Small intestine (tissue), 7 donors: Measurements from ENCODE around the gene NEU1. TPM values are rescaled to one million over a fixed set of nuclear protein-coding genes. Genes with fewer than 3 reads are reported as not detected.
"Not testable (repeated sequence)": the region's sequence is repeated elsewhere in the genome, so short reads cannot be mapped to it uniquely, and the experiment has no call there.

ENCODE experiments used
- DNase-seq, 2 donors: peaks; one replicate each; pipeline versions ENCODE4 v3.0.0 to v3.0.0-alpha.2; 2013
- FAIRE-seq: peaks from 2 replicates; lab custom pipeline; 2012; peaks lifted over from hg19 to GRCh38; lab: Jason Lieb, UNC
- H3K27ac ChIP-seq, 3 donors: one replicate each; pipeline ENCODE4 v1.5.1; 2013; ENCODE audit warnings: low read length in 2 of 3, mild to moderate bottlenecking in 2 of 3, control low read depth in 1 of 3, inconsistent platforms in 1 of 3, low read depth in 1 of 3, moderate library complexity in 1 of 3
- H3K27me3 ChIP-seq, 3 donors: one replicate each; pipeline ENCODE4 v1.6.1; 2013; ENCODE audit warnings: low read length in 3 of 3, inconsistent platforms in 1 of 3; ENCODE audit not compliant: control insufficient read depth in 3 of 3, insufficient read depth in 3 of 3
- H3K36me3 ChIP-seq, 3 donors: one replicate each; pipeline ENCODE4 v1.6.1; 2013; ENCODE audit warnings: low read length in 3 of 3, inconsistent platforms in 1 of 3, low read depth in 1 of 3, mild to moderate bottlenecking in 1 of 3, moderate library complexity in 1 of 3; ENCODE audit not compliant: control insufficient read depth in 3 of 3, insufficient read depth in 2 of 3
- H3K4me1 ChIP-seq, 3 donors: one replicate each; pipeline ENCODE4 v1.6.1; 2013; ENCODE audit warnings: low read length in 2 of 3, inconsistent platforms in 1 of 3, low read depth in 1 of 3, mild to moderate bottlenecking in 1 of 3, moderate library complexity in 1 of 3; ENCODE audit not compliant: control insufficient read depth in 3 of 3, insufficient read depth in 2 of 3
- H3K4me3 ChIP-seq, 3 donors: one replicate each; pipeline ENCODE4 v1.5.1; 2013; ENCODE audit warnings: low read length in 3 of 3, control low read depth in 1 of 3, inconsistent platforms in 1 of 3, low read depth in 1 of 3, mild to moderate bottlenecking in 1 of 3, moderate library complexity in 1 of 3
- H3K9me3 ChIP-seq, 2 donors: one replicate each; pipeline ENCODE4 v1.6.1; 2013; ENCODE audit warnings: low read depth in 1 of 2, low read length in 1 of 2; ENCODE audit not compliant: control insufficient read depth in 2 of 2, insufficient read depth in 1 of 2
- WGBS, 3 donors: extraction: QIAGEN DNeasy Blood & Tissue Kit; methylation state at CpG; one replicate each; pipeline ENCODE4 v1.1.7; 2013; 5-methylcytosine and 5-hydroxymethylcytosine counted together
- polyA plus RNA-seq, 4 donors: library from polyadenylated mRNA; stranded (reverse) in 3 of 4; unstranded in 1 of 4; fragments of 200-250 nt in 3 of 4; fragments of 120-200 nt in 1 of 4; gene quantifications; one replicate each; pipeline versions ENCODE4 v1.2.1 to v1.2.3, GENCODE V29; 2013
- donor health status: healthy with polysubstance abuse.
- donor health status: control.
- donor health status: control.
- donor health status: Bipolar disorder and iron deficiency.
- donor health status: healthy.

Gene NEU1
- polyA plus RNA-seq, 4 donors, result 24.8 to 466 (median 37.4) TPM

- no peaks in the 10 kb centered on the region for H3K9me3 ChIP-seq
- peaks cover 2 to 19% (median 3%) of the 10 kb centered on the region in 3 donors for H3K4me1 ChIP-seq
- DNase-seq (no peak), FAIRE-seq (no peak)
- 87 to 95% (median 92%) methylated on average over 7 of the region's 7 CpGs for WGBS, 3 donors
- peak overlapping the region; percentile 80 to 100 (median 84) for H3K27ac ChIP-seq
- no peaks in the 10 kb centered on the region for H3K27me3 ChIP-seq
- no peak overlapping the region for H3K4me3 ChIP-seq
- H3K36me3 ChIP-seq, result peaks cover 0 to 5% (median 0%) of the 10 kb centered on the region in 3 donors
Observed at GRCh38 chr6:31813465-31813849, 49.2 kb downstream of the NEU1 start.

GRCh38 chr6:31811645-31812044 is 51.0 kb downstream of the NEU1 start:
- H3K9me3 ChIP-seq, result no peaks in the 10 kb centered on the region
- H3K27me3 ChIP-seq, result no peaks in the 10 kb centered on the region
- H3K4me3 ChIP-seq, result no peak overlapping the region
- peaks cover 0 to 5% (median 0%) of the 10 kb centered on the region in 3 donors for H3K36me3 ChIP-seq
- peaks cover 2 to 14% (median 3%) of the 10 kb centered on the region in 3 donors for H3K4me1 ChIP-seq
- no peak for FAIRE-seq
- 89 to 94% (median 90%) methylated on average over 12 of the region's 12 CpGs for WGBS, 3 donors
- H3K27ac ChIP-seq, result no peak overlapping the region
- DNase-seq, result no peak

GRCh38 chr6:31808599-31808998 is 54.0 kb downstream of the NEU1 start:
- not testable (repeated sequence) for DNase-seq, FAIRE-seq, H3K27me3 ChIP-seq, H3K4me3 ChIP-seq, H3K27ac ChIP-seq, H3K9me3 ChIP-seq
- peaks cover 0 to 10% (median 0%) of the 10 kb centered on the region in 3 donors for H3K36me3 ChIP-seq
- H3K4me1 ChIP-seq, result peaks cover 0 to 15% (median 0%) of the 10 kb centered on the region in 3 donors
- 90 to 93% (median 90%) methylated on average over 10 of the region's 10 CpGs for WGBS, 3 donors

Other genes with a start within 250 kb of the NEU1 start
- 100 to 1,000 TPM in 1 of 4 donors, 10 to 100 TPM in 2, 1 to 10 TPM in 1; 5.6 to 102 (median 48.9) TPM for gene AIF1, start 247.6 kb downstream of the NEU1 start, polyA plus RNA-seq
- gene PRRC2A, start 242.1 kb downstream of the NEU1 start, polyA plus RNA-seq, result 100 to 1,000 TPM in 1 of 4 donors, 10 to 100 TPM in 3; 54.6 to 104 (median 74.4) TPM
- 100 to 1,000 TPM; 193 to 381 (median 284) TPM for gene BAG6, start 210.2 kb downstream of the NEU1 start, polyA plus RNA-seq
- 10 to 100 TPM in 1 of 4 donors, 1 to 10 TPM in 3; 7.2 to 32.8 (median 8.2) TPM for gene APOM, start 206.9 kb downstream of the NEU1 start, polyA plus RNA-seq
- 10 to 100 TPM; 17.3 to 29.1 (median 23.2) TPM for gene C6orf47, start 202.0 kb downstream of the NEU1 start, polyA plus RNA-seq
- gene GPANK1, start 197.8 kb downstream of the NEU1 start, polyA plus RNA-seq, result 10 to 100 TPM; 14.8 to 30.2 (median 21.7) TPM
- gene CSNK2B, start 196.7 kb downstream of the NEU1 start, polyA plus RNA-seq, result 100 to 1,000 TPM; 185 to 231 (median 206) TPM
- gene LY6G5B, start 192.8 kb downstream of the NEU1 start, polyA plus RNA-seq, result 10 to 100 TPM in 1 of 4 donors, 1 to 10 TPM in 3; 3.8 to 16.5 (median 4.2) TPM
- gene LY6G5C, start 181.8 kb downstream of the NEU1 start, polyA plus RNA-seq, result 1 to 10 TPM; 2.6 to 3.8 (median 3.1) TPM
- gene ABHD16A, start 159.5 kb downstream of the NEU1 start, polyA plus RNA-seq, result 10 to 100 TPM; 34.6 to 63.8 (median 50.3) TPM
- gene LY6G6F, start 156.0 kb downstream of the NEU1 start, polyA plus RNA-seq, result under 1 TPM in 1 of 4 donors, not detected in 3; 0.12 TPM
- under 1 TPM in 1 of 4 donors, not detected in 3; 0.22 TPM for gene LY6G6D, start 147.5 kb downstream of the NEU1 start, polyA plus RNA-seq
- under 1 TPM in 1 of 4 donors, not detected in 3; 0.18 TPM for gene LY6G6C, start 141.1 kb downstream of the NEU1 start, polyA plus RNA-seq
- gene MPIG6B, start 139.4 kb downstream of the NEU1 start, polyA plus RNA-seq, result under 1 TPM in 2 of 4 donors, not detected in 2; 0.13 to 0.59 TPM
- 10 to 100 TPM; 64.4 to 89.7 (median 76.1) TPM for gene DDAH2, start 133.5 kb downstream of the NEU1 start, polyA plus RNA-seq
- gene CLIC1, start 126.3 kb downstream of the NEU1 start, polyA plus RNA-seq, result 100 to 1,000 TPM; 400 to 576 (median 535) TPM
- 10 to 100 TPM in 2 of 4 donors, 1 to 10 TPM in 2; 1.6 to 53.1 (median 9.2) TPM for gene MSH5, start 122.8 kb downstream of the NEU1 start, polyA plus RNA-seq
- gene SAPCD1, start 100.2 kb downstream of the NEU1 start, polyA plus RNA-seq, result 10 to 100 TPM in 1 of 4 donors, 1 to 10 TPM in 3; 1.4 to 15.5 (median 4.6) TPM
- 10 to 100 TPM in 1 of 4 donors, 1 to 10 TPM in 3; 2.9 to 11.9 (median 6.4) TPM for gene VWA7, start 85.5 kb downstream of the NEU1 start, polyA plus RNA-seq
- gene VARS1, start 67.1 kb downstream of the NEU1 start, polyA plus RNA-seq, result 10 to 100 TPM; 19.9 to 42.4 (median 24.2) TPM
- 10 to 100 TPM; 27.3 to 90.2 (median 39.3) TPM for gene LSM2, start 55.9 kb downstream of the NEU1 start, polyA plus RNA-seq
- 1 to 10 TPM in 2 of 4 donors, under 1 TPM in 2; 0.27 to 2.6 (median 1.1) TPM for gene HSPA1L, start 47.5 kb downstream of the NEU1 start, polyA plus RNA-seq
- gene HSPA1A, start 47.3 kb downstream of the NEU1 start, polyA plus RNA-seq, result 10 to 100 TPM in 3 of 4 donors, 1 to 10 TPM in 1; 9.7 to 49.6 (median 25.7) TPM
- gene HSPA1B, start 35.1 kb downstream of the NEU1 start, polyA plus RNA-seq, result 100 to 1,000 TPM in 1 of 4 donors, 10 to 100 TPM in 3; 16.5 to 130 (median 35.0) TPM
- 100 to 1,000 TPM in 3 of 4 donors, 10 to 100 TPM in 1; 82.3 to 215 (median 130) TPM for gene SLC44A4, start 16.2 kb upstream of the NEU1 start, polyA plus RNA-seq
- 10 to 100 TPM; 27.8 to 50.3 (median 37.4) TPM for gene EHMT2, start 34.9 kb upstream of the NEU1 start, polyA plus RNA-seq
- 10 to 100 TPM in 1 of 4 donors, 1 to 10 TPM in 3; 1.6 to 12.5 (median 5.2) TPM for gene ZBTB12, start 39.3 kb upstream of the NEU1 start, polyA plus RNA-seq
- 10 to 100 TPM in 3 of 4 donors, 1 to 10 TPM in 1; 7.4 to 58.7 (median 21.3) TPM for gene C2, start 64.9 kb upstream of the NEU1 start, polyA plus RNA-seq
- gene CFB, start 83.3 kb upstream of the NEU1 start, polyA plus RNA-seq, result 100 to 1,000 TPM in 1 of 4 donors, 10 to 100 TPM in 3; 38.7 to 141 (median 80.6) TPM
- 10 to 100 TPM; 55.6 to 77.1 (median 59.1) TPM for gene NELFE, start 96.2 kb upstream of the NEU1 start, polyA plus RNA-seq
- gene SKIC2, start 96.4 kb upstream of the NEU1 start, polyA plus RNA-seq, result 100 to 1,000 TPM in 2 of 4 donors, 10 to 100 TPM in 2; 51.4 to 171 (median 85.7) TPM
- 10 to 100 TPM; 14.1 to 16.8 (median 16.0) TPM for gene DXO, start 109.3 kb upstream of the NEU1 start, polyA plus RNA-seq
- gene C4A, start 119.2 kb upstream of the NEU1 start, polyA plus RNA-seq, result 10 to 100 TPM in 3 of 4 donors, 1 to 10 TPM in 1; 4.0 to 64.7 (median 26.1) TPM
- gene C4B, start 152.0 kb upstream of the NEU1 start, polyA plus RNA-seq, result 10 to 100 TPM in 3 of 4 donors, 1 to 10 TPM in 1; 9.6 to 87.6 (median 26.6) TPM
- gene CYP21A2, start 175.6 kb upstream of the NEU1 start, polyA plus RNA-seq, result 1 to 10 TPM in 2 of 4 donors, under 1 TPM in 2; 0.18 to 3.4 (median 0.98) TPM
- gene TNXB, start 246.5 kb upstream of the NEU1 start, polyA plus RNA-seq, result 10 to 100 TPM in 1 of 4 donors, 1 to 10 TPM in 3; 1.8 to 38.7 (median 4.5) TPM